ENCODE results near the gene SBF1. TPM values are rescaled to one million over a fixed set of nuclear protein-coding genes. Genes with fewer than 3 reads are reported as not detected.
"Not testable (repeated sequence)": the region's sequence is repeated elsewhere in the genome, so short reads cannot be mapped to it uniquely, and the experiment has no call there.

SBF1 gene
- total RNA-seq, 4 donors from 2014 or later, result 56.1 to 121 (median 86.9) TPM

DNA sequence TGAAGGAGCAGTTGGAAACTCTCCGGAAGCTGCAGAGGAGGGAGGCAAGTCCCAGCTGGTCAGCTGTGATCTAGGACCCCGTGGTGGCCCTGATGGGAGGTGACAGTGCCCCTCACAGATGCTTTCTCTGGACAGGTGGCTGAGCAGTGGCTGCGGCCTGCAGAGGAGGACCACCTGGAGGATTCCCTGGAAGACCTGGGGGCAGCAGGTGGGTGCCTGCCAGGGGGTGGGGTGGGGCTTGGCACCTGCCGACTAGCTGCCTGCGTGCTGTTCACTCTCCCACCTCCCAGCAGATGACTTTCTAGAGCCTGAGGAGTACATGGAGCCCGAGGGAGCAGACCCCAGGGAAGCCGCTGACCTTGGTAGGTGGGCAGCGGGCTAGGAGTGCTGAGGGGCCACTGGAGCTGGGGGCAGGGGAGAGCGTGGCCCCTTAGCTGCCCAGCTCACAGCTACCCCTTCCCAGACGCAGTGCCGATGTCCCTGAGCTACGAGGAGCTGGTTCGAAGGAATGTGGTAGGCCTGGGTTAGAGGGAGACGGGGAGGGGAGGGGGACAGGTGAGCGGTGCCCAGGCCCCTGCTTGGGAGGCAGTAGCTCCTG lies 47.5 kb upstream of the SBF1 start:
- Histone ChIP-seq H3K27ac (replicated peaks in 1 of 4) (no peak overlapping the region), H3K4me1 (peaks cover 20 to 36% (median 31%) of the 10 kb centered on the region in 4 donors), H3K4me3 (no peak overlapping the region), H3K36me3 (peaks cover 37 to 69% (median 67%) of the 10 kb centered on the region in 4 donors), H3K9me3 (no peaks in the 10 kb centered on the region), H3K27me3 (no peaks in the 10 kb centered on the region)
- intact Hi-C loops (cut with DNase I), result no loop called here
- no peak for DNase-seq (ENCODE audit: extremely low spot score)
- WGBS, result 92% methylated on average over 8 of the region's 15 CpGs
- TF ChIP-seq CTCF (IDR thresholded peaks at IDR 0.05), result no peak
- no peak for TF ChIP-seq EP300 (IDR thresholded peaks at IDR 0.05)
- TF ChIP-seq POLR2A (IDR thresholded peaks at IDR 0.05; ENCODE audit: low read depth), result no peak
- no peak for TF ChIP-seq POLR2AphosphoS5 (IDR thresholded peaks at IDR 0.05)

DNA sequence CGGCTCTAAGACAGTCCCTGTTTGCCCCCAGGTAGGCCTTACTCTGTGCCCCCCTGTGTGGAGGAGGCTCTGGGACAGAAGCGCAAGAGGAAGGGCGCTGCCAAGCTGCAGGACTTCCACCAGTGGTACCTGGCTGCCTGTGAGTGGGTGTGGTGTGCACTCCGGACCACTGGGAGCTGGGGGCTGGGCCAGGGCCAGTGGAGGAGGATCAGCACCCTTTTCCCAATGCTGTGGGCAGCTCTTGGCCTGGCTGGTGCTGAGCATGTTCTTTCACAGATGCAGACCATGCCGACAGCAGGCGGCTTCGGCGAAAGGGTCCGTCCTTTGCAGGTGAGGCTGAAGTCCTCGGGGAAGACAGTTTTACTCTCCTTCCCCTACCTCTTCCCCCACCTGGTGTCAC lies 46.9 kb upstream of the SBF1 start:
- Histone ChIP-seq H3K4me3 (no peak overlapping the region), H3K4me1 (peaks cover 15 to 30% (median 25%) of the 10 kb centered on the region in 4 donors), H3K9me3 (no peaks in the 10 kb centered on the region), H3K27ac (replicated peaks in 1 of 4) (no peak overlapping the region), H3K36me3 (peaks cover 38 to 75% (median 73%) of the 10 kb centered on the region in 4 donors), H3K27me3 (no peaks in the 10 kb centered on the region)
- WGBS, result 84% methylated on average over 4 of the region's 10 CpGs
- intact Hi-C loops (cut with DNase I), result no loop called here
- TF ChIP-seq EP300 (IDR thresholded peaks at IDR 0.05) (no peak), POLR2A (IDR thresholded peaks at IDR 0.05; ENCODE audit: low read depth) (no peak), POLR2AphosphoS5 (IDR thresholded peaks at IDR 0.05) (no peak), CTCF (IDR thresholded peaks at IDR 0.05) (no peak)
- no peak for DNase-seq (ENCODE audit: extremely low spot score)

GRCh38 chr22:50520826-50521453 lies 46.1 kb upstream of the SBF1 start:
- intact Hi-C loops (cut with DNase I), result no loop called here
- H3K36me3 ChIP-seq, result peaks cover 38 to 82% (median 80%) of the 10 kb centered on the region in 4 donors
- no peak for DNase-seq (ENCODE audit: extremely low spot score)
- no peak overlapping the region for H3K27ac ChIP-seq (replicated peaks in 1 of 4)
- no peaks in the 10 kb centered on the region for H3K27me3 ChIP-seq
- 94% methylated on average over 5 of the region's 13 CpGs for WGBS
- no peak overlapping the region for H3K4me3 ChIP-seq
- peaks cover 10 to 22% (median 18%) of the 10 kb centered on the region in 4 donors for H3K4me1 ChIP-seq
- TF ChIP-seq POLR2A (IDR thresholded peaks at IDR 0.05; ENCODE audit: low read depth) (no peak), CTCF (IDR thresholded peaks at IDR 0.05) (no peak), EP300 (IDR thresholded peaks at IDR 0.05) (no peak), POLR2AphosphoS5 (IDR thresholded peaks at IDR 0.05) (no peak)
- no peaks in the 10 kb centered on the region for H3K9me3 ChIP-seq

- H3K27ac ChIP-seq (replicated peaks in 1 of 4); intact Hi-C loops (cut with DNase I); DNase-seq (ENCODE audit: extremely low spot score); H3K9me3 ChIP-seq; H3K27me3 ChIP-seq; H3K4me3 ChIP-seq: not testable (repeated sequence)
- 96% methylated on average over 8 of the region's 8 CpGs for WGBS
- H3K4me1 ChIP-seq, result peaks cover 10 to 18% (median 15%) of the 10 kb centered on the region in 4 donors
- H3K36me3 ChIP-seq, result peaks cover 38 to 85% (median 81%) of the 10 kb centered on the region in 4 donors
Measured at GRCh38 chr22:50520184-50520583, 45.3 kb upstream of the SBF1 start.

DNA sequence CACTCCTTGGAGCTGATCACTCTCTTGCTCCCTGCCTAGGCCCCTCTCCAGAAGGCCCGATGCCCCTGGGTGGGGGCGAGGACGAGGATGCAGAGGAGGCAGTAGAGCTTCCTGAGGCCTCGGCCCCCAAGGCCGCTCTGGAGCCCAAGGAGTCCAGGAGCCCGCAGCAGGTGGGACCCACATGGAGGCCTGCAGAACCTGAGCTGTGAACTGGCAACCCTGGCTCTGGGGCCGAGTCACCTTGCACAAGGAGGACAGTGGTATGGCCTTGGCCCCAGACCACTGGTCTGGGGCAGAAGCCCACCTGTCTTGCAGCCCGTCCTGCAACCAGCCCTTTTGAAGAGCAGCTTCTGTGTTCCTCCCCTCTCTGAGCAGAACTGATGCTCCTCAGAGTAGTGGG lies 44.3 kb upstream of the SBF1 start:
- DNase-seq (ENCODE audit: extremely low spot score), result no peak
- no peaks in the 10 kb centered on the region for H3K27me3 ChIP-seq
- H3K9me3 ChIP-seq, result no peaks in the 10 kb centered on the region
- H3K4me1 ChIP-seq, result peaks cover 1 to 8% (median 5%) of the 10 kb centered on the region in 4 donors
- TF ChIP-seq EP300 (IDR thresholded peaks at IDR 0.05) (no peak), POLR2A (IDR thresholded peaks at IDR 0.05; ENCODE audit: low read depth) (no peak), POLR2AphosphoS5 (IDR thresholded peaks at IDR 0.05) (no peak), CTCF (IDR thresholded peaks at IDR 0.05) (no peak)
- WGBS, result no CpG with 5 or more reads among the region's 8 CpGs
- H3K4me3 ChIP-seq, result no peak overlapping the region
- no peak overlapping the region for H3K27ac ChIP-seq (replicated peaks in 1 of 4)
- intact Hi-C loops (cut with DNase I), result no loop called here
- peaks cover 38 to 94% (median 86%) of the 10 kb centered on the region in 4 donors for H3K36me3 ChIP-seq

All from esophagus muscularis mucosa (tissue), 4 donors.